ENCODE measurements around the gene PDCD2.

Gene PDCD2

GRCh38 chr6:170584954-170585498 lies 589 bp upstream of the PDCD2 start:
- DNase-seq (ENCODE audit: low read depth) = no peak
- TF ChIP-seq, protein P1, sequence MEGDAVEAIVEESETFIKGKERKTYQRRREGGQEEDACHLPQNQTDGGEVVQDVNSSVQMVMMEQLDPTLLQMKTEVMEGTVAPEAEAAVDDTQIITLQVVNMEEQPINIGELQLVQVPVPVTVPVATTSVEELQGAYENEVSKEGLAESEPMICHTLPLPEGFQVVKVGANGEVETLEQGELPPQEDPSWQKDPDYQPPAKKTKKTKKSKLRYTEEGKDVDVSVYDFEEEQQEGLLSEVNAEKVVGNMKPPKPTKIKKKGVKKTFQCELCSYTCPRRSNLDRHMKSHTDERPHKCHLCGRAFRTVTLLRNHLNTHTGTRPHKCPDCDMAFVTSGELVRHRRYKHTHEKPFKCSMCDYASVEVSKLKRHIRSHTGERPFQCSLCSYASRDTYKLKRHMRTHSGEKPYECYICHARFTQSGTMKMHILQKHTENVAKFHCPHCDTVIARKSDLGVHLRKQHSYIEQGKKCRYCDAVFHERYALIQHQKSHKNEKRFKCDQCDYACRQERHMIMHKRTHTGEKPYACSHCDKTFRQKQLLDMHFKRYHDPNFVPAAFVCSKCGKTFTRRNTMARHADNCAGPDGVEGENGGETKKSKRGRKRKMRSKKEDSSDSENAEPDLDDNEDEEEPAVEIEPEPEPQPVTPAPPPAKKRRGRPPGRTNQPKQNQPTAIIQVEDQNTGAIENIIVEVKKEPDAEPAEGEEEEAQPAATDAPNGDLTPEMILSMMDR (conservative IDR thresholded peaks at IDR 0.05; ENCODE audit: low read depth, low read length) = no peak
- peak overlapping the region; percentile 96 for H3K4me3 ChIP-seq (ENCODE audit: low read length)

- DNase-seq (ENCODE audit: low read depth) = no peak
- TF ChIP-seq, protein P1 (conservative IDR thresholded peaks at IDR 0.05; ENCODE audit: low read depth, low read length) = peak; percentile 46
- H3K4me3 ChIP-seq (ENCODE audit: low read length) = peak overlapping the region; percentile 96
These were observed 669 bp downstream of the PDCD2 start for GRCh38 chr6:170583756-170584180.

DNA sequence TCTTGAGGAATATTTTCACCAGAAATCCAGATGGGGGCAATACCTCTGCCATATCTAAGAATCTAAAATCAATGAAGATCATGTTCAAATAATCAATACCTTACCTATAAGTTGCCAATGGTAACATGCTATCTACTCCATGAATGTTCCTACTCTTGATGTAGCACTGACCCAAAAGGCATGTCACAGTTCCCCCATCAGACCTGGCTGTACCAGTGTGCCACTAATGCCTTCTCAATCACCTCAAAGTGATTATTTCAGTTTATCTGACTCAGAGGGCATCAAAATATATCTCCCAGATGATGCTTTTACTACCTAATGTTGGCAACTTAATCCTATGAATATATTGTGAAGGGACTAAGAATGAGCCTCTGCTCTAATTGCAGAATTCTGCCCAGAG lies 5.5 kb downstream of the PDCD2 start:
- no peak for DNase-seq (ENCODE audit: low read depth)
- TF ChIP-seq, protein P1 (conservative IDR thresholded peaks at IDR 0.05; ENCODE audit: low read depth, low read length) = no peak
- H3K4me3 ChIP-seq (ENCODE audit: low read length) = no peak overlapping the region

DNA sequence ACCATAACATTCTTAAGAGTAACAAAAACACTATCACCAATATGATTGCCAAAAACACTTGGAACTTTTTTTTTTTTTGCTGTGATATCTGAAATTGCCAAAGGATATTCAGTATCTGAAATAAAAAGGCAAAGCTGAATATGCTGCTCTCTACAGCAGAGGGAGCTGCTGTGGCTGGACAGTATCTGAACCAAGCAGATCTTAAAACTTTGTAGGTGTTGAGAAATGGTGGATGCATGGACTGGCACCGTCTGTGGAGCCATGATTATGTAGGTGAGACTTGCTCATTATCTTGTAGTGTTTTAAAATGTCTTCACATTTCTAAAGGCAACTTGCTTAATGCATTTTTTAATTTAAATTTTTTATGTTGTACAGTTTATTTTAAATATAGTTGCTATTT lies 9.2 kb downstream of the PDCD2 start:
- TF ChIP-seq, protein P1 (conservative IDR thresholded peaks at IDR 0.05; ENCODE audit: low read depth, low read length) = peak; percentile 54
- H3K4me3 ChIP-seq (ENCODE audit: low read length) = no peak overlapping the region
- no peak for DNase-seq (ENCODE audit: low read depth)

GRCh38 chr6:170572704-170573466 lies 11.6 kb downstream of the PDCD2 start:
- no peak overlapping the region for H3K4me3 ChIP-seq (ENCODE audit: low read length)
- TF ChIP-seq, protein P1 (conservative IDR thresholded peaks at IDR 0.05; ENCODE audit: low read depth, low read length) = no peak
- no peak for DNase-seq (ENCODE audit: low read depth)

- TF ChIP-seq, protein P1 (conservative IDR thresholded peaks at IDR 0.05; ENCODE audit: low read depth, low read length) = no peak
- DNase-seq (ENCODE audit: low read depth) = no peak
- no peak overlapping the region for H3K4me3 ChIP-seq (ENCODE audit: low read length)
These were observed 19.4 kb downstream of the PDCD2 start for GRCh38 chr6:170564936-170565530.

Measured in retinal pigment epithelial cell (primary cell).